Renal cortical epithelial cell (primary cell): Measurements from ENCODE around the gene SLC2A4RG. TPM values are rescaled to one million over a fixed set of nuclear protein-coding genes. Genes with fewer than 3 reads are reported as not detected.

Source experiments
- DNase-seq: peaks from one replicate; pipeline ENCODE4 v3.0.0-alpha.2; 2011; ENCODE audit warnings: low read depth
- total RNA-seq: library from RNA; depleted of rRNA; stranded (reverse); fragments of >200 nt; gene quantifications from 2 replicates; pipeline ENCODE4 v1.2.3, GENCODE V29; 2014

The SLC2A4RG gene
- total RNA-seq, 1 donor from 2014 or later: 31.5 TPM

GRCh38 chr20:63752411-63753101, 13.0 kb downstream of the SLC2A4RG start:
- no peak for DNase-seq

GRCh38 chr20:63753381-63753780, 13.8 kb downstream of the SLC2A4RG start:
- DNase-seq: no peak

- DNase-seq: no peak
Observed at GRCh38 chr20:63754008-63754407, 14.4 kb downstream of the SLC2A4RG start.

GRCh38 chr20:63755933-63756647, 16.5 kb downstream of the SLC2A4RG start:
- no peak for DNase-seq

- DNase-seq: no peak
Observed at GRCh38 chr20:63756648-63756991, 17.0 kb downstream of the SLC2A4RG start.

GRCh38 chr20:63758152-63758551, 18.6 kb downstream of the SLC2A4RG start:
- no peak for DNase-seq

- DNase-seq: no peak
Observed at GRCh38 chr20:63759377-63759901, 19.9 kb downstream of the SLC2A4RG start.

- no peak for DNase-seq
Observed at GRCh38 chr20:63765082-63765873, 25.7 kb downstream of the SLC2A4RG start.

GRCh38 chr20:63765902-63766301, 26.3 kb downstream of the SLC2A4RG start:
- DNase-seq: no peak

- DNase-seq: no peak
Observed at GRCh38 chr20:63766695-63767426, 27.3 kb downstream of the SLC2A4RG start.

- no peak for DNase-seq
Observed at GRCh38 chr20:63767456-63767855, 27.9 kb downstream of the SLC2A4RG start.

GRCh38 chr20:63767886-63768285, 28.3 kb downstream of the SLC2A4RG start:
- no peak for DNase-seq

- DNase-seq: no peak
Observed at GRCh38 chr20:63768591-63769515, 29.3 kb downstream of the SLC2A4RG start.

GRCh38 chr20:63769891-63770474, 30.4 kb downstream of the SLC2A4RG start:
- DNase-seq: no peak

GRCh38 chr20:63771046-63771707, 31.6 kb downstream of the SLC2A4RG start:
- no peak for DNase-seq

GRCh38 chr20:63772781-63773518, 33.4 kb downstream of the SLC2A4RG start:
- DNase-seq: no peak

- no peak for DNase-seq
Observed at GRCh38 chr20:63773571-63774241, 34.1 kb downstream of the SLC2A4RG start.

- DNase-seq: no peak
Observed at GRCh38 chr20:63774306-63774705, 34.7 kb downstream of the SLC2A4RG start.
